ENCODE results near the gene SPINK5.

The SPINK5 gene

DNA sequence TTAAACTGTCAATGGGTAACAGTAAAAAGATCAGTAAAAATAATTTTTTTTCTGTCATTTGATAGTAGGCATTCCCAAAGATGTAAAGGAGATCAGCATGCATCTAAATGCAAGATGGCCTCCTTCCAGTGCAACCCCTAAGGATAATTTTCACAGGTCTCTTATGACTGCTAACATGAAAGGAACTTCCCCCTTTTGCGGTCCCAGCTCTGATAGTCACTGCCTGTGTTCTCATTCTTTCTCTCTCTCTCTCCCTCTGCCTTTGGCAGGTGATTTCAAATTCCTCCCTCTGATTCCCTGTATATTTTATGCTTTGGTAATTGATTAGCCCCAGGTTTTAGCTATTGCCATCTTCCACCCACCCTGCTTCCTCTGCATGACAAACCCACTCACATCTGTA lies 113.4 kb downstream of the SPINK5 start:
- no peak for DNase-seq (ENCODE audit: low read depth, low spot score)

GRCh38 chr5:148179234-148179824 lies 115.5 kb downstream of the SPINK5 start:
- DNase-seq (ENCODE audit: low read depth, low spot score), result no peak

DNA sequence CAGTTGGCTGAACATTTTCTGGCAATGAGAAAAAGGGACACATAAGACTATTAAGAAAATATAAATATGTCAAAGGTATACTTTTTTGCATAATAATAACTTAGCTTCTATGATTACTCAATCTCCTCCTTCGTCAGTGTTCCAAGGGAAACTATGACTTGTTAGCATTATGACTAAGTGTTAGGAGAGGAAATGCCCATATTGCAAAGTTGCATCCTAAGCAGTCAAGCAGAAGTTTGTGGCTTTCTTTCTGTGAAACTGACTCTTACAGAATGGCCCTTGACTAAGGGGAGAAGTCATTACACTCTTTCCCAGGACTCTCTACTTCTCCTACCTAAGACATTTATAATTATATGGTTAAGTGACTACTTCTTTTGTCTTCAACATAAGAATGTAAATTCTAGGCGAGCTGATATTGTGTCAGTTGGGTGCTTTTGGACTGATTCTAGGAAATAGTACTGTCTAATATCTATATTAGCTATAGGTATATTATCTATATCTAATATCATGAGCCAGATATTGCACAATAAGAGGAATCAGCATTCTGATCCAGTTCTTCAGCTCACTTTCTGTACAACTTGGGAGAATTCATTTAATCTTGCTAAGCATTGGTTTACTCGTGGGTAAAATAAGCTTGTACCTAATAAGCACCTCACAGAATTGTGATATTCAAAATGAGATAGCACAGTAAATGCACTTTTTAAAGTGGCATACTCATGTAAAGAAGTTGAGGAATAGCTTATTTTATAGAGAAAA lies 122.6 kb downstream of the SPINK5 start:
- DNase-seq (ENCODE audit: low read depth, low spot score), result no peak
